Stimulated activated CD4-positive, alpha-beta T cell treated with anti-CD3 and anti-CD28 coated beads, Interleukin-15, amount 100 ng/mL, for 1 hour (primary cell): ENCODE results near the gene MEIOSIN.

Experiments used
- DNase-seq, 2 donors: peaks; one replicate each; pipeline ENCODE4 v3.0.0-alpha.2; 2020; ENCODE audit warnings: low read depth in 1 of 2, low spot score in 1 of 2

Gene MEIOSIN

GRCh38 chr19:45779231-45780145 lies 46.2 kb downstream of the MEIOSIN start:
- peak; percentile 50 to 88 for DNase-seq

- no peak for DNase-seq
Observed at GRCh38 chr19:45780146-45780447, 46.9 kb downstream of the MEIOSIN start.

DNA sequence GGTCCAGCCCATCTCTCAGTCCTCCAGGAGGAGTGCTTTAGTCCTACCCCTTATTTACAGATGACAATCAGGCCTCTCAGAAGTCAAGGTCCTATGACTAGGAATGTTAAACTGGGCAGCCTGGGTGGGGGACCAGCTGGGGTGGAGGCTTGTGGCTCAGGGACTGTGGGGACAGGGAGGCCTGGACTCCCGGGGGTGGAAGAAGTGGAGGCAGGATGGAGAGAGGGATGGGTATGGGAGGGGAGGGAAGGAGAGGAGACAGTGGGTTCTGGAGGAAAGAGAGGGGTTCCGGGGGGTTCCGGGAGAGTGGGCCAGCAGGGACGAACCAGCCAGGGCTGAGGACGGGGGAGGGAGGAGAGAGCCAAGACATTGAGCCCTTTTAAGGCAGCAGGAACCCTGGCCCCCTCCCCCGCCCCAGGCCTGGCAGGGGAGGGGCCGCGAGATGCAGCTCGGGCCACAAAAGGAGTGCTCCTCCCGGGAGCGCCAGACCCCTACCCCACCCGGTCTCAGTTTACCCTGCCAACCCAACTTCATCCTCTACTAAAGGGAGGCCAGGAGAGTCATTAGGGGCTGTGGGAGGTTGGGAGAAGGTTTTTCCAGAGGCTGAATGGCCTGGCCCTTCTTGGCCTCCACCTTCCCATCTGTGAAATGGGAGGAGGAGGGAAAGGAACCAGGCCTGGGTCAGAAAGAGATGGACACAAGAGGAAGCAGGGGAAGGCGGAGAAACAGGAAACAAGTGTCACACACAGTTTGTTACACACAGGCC lies 47.4 kb downstream of the MEIOSIN start:
- no peak for DNase-seq

DNA sequence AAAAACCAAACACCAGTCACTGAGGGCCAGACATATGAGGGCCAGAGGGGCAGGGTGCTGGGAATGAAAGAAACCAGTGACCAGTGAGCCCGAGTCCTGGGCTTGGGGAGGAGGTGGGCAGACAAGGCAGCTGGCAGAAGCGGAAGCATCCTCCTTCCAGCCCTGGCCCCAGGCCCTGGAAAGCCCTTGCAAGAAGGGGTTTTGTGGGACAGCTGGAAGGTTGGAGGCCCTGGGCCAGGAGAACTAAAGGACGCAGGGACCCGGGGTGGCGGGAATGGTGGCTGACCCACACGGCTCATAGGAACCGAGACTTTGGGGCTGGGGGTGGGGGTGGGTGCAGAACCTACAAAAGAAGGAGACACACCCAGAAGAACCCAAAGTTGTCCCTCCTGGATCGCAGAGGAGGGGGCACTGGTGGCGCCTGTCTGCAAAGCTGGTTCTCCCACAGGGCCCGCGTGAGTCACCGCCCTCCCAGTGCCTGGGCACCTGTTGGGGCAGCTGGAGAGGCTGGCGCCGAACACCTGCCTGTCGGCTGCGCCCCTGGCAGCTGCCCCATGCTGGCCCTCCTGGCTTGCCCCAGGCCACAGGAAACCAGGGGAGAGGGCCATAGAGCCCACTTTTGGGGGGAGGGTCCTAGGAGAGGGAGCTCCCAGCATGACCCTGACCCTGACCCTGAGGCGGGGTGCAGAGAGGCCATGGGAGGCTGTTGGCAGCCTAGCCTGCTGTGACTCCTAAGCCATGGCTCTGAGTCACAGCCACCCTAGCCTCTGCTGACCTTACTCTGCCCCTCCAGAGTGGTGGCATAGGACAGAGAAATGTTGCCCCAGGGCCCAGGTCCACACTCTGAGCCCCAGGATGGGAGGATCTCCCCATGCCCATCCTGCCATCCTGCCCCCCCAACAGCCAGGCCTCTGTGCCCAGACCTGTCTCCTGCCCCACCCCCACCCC lies 48.2 kb downstream of the MEIOSIN start:
- no peak for DNase-seq

GRCh38 chr19:45782162-45782691 lies 49.0 kb downstream of the MEIOSIN start, which contains the start of gene DMPK:
Gene DMPK (minus strand): TSS chr19:45782490. CDS start chr19:45782352, 138 bp downstream.
- no peak for DNase-seq

- no peak for DNase-seq
Observed at GRCh38 chr19:45782820-45783785, 49.9 kb downstream of the MEIOSIN start.

GRCh38 chr19:45784096-45784495 lies 50.9 kb downstream of the MEIOSIN start:
- no peak for DNase-seq

DNA sequence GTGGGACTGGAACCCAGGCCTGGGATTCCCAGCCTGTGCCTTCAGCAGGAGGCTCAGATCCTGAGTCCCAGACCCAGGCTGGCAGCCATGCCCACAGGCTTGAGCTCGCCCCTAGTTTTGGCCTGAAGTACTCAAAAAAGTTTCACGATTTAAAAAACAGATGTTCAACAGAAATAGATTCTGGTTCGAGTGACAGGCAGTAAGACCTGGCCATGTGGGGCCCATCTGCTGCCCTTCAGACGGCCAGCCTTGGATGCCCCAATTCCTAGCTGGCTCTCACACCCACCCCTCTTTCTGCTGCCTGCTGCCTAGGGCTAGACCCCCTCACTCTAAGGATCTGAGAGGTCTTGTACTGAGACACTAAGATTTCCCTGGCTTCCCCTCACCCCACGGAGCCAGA lies 51.9 kb downstream of the MEIOSIN start:
- DNase-seq = no peak

- DNase-seq = no peak
Observed at GRCh38 chr19:45785781-45786532, 52.7 kb downstream of the MEIOSIN start.

DNA sequence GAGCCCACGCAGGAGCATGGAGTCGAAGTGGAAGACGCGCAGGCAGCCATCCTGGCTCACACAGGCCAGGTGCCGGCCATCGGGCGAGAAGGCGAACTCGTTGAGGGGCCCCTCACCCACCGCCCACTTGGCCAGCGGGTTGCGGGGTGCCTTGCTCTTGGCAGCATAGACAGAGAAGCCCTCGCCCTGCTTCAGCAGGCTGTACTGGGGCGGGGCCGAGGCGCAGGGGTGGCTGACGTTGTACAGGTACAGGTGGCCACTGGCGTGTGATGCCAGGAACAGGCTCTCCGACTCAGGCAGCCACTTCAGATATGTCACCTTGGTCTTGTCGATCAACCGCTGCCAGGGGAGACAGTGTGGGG lies 53.3 kb downstream of the MEIOSIN start:
- DNase-seq = no peak

- no peak for DNase-seq
Observed at GRCh38 chr19:45789035-45789786, 56.0 kb downstream of the MEIOSIN start.

- DNase-seq = no peak
Observed at GRCh38 chr19:45790942-45791341, 57.7 kb downstream of the MEIOSIN start.

DNA sequence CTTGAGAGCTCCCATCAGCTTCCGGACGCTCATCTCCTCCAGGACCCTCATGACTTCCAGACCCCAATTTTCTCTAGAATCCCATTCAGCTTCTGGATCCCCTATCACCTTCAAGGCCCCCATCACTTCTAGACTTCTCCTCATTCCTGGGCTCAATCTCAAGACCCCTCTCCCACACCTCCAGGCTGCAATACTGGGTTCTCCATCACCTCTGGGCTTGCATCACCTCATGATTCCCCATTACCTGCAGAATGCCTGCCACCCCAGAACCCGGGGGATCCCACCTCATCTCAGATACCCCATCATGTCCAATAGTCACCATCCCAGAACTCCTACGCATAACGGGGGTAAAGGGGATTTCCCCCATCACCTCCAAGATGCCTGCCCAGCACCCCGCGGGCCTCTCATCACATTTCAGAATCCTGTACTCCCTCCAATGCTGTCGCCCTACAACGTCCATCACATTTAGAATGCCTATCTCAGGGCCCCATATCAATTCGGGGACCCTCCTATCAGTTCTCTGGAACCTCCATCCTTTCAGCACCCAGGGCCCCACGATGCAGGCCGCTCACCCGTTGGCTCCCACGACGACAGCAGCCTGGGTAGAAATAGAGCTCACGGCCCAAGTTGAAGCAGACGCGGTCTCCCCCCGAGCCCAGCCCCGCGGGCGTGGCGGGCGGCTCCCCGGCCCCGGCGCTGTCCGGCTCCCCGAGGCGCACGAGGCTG lies 58.7 kb downstream of the MEIOSIN start:
- no peak for DNase-seq

GRCh38 chr19:45792470-45793177 lies 59.4 kb downstream of the MEIOSIN start, which contains the start of gene DMWD:
Gene DMWD (minus strand): TSS chr19:45792845. CDS start chr19:45792756, 89 bp downstream.
- DNase-seq = peak; percentile 99

GRCh38 chr19:45793178-45793564 lies 59.9 kb downstream of the MEIOSIN start:
- DNase-seq = no peak

- no peak for DNase-seq
Observed at GRCh38 chr19:45793876-45794275, 60.6 kb downstream of the MEIOSIN start.

DNA sequence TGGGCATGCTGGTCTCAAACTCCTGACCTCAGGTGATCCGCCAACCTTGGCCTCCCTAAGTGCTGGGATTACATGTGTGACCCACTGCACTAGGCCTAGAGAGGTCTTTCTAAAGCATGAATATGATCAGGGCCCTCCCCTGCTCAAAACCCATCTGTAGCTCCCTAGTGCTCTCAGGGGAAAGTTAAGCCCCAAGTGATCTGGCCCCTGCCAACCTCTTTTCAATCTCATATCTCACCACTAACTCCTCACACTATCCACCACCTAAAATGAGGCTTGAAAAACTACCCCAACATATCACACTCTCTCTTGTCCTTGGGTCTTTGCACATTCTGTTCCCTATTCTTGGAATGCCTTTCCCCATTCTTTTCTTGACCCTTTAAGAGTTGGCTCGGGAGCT lies 61.4 kb downstream of the MEIOSIN start:
- no peak for DNase-seq
